IMR-90 (cell line): ENCODE results near the gene APMAP. TPM values are rescaled to one million over a fixed set of nuclear protein-coding genes. Genes with fewer than 3 reads are reported as not detected.
"Not testable (repeated sequence)": the region's sequence is repeated elsewhere in the genome, so short reads cannot be mapped to it uniquely, and the experiment has no call there.

Experiments
- ATAC-seq: fragments of 200-7000 bp; cut with Tn5 transposase; 2 replicates; pipeline ENCODE4 v1.9.1; 2020; ENCODE audit warnings: low read depth, mild to moderate bottlenecking, moderate library complexity
- BruUV-seq: library from RNA; stranded (reverse); fragments of 400-500 nt; replicated peaks from 2 replicates; lab custom pipeline; 2021; lab: Mats Ljungman, UMichigan
- CTCF ChIA-PET: fragments of 300-600 bp; formaldehyde crosslinking; extraction: SDS; loops from one replicate; lab custom pipeline; 2021; ENCODE audit warnings: antibody characterized with exemption; lab: Yijun Ruan, JAX
- POLR2A ChIA-PET: fragments of 300-600 bp; sonication (Branson Sonifier 250); formaldehyde crosslinking; loops from one replicate; lab custom pipeline; 2022; ENCODE audit warnings: antibody characterized with exemption; ENCODE audit not compliant: unreplicated experiment; lab: Charles Lee
- DNase-seq: peaks from one replicate; pipeline ENCODE4 v3.0.0; 2013
- H2AFZ ChIP-seq: replicated peaks from 2 replicates; pipeline ENCODE3; 2013; ENCODE audit warnings: low read length, mild to moderate bottlenecking; ENCODE audit not compliant: poor library complexity
- H2AK5ac ChIP-seq: 2 replicates; pipeline ENCODE4 v1.6.1; 2013; ENCODE audit warnings: low read depth, low read length, inconsistent platforms
- H2AK9ac ChIP-seq: replicated peaks from 2 replicates; pipeline ENCODE3; 2013; ENCODE audit warnings: mild to moderate bottlenecking, low read depth, low read length, moderate library complexity; ENCODE audit not compliant: poor library complexity
- H2BK120ac ChIP-seq: 2 replicates; pipeline ENCODE4 v1.6.1; 2013; ENCODE audit warnings: low read depth, low read length, inconsistent platforms
- H2BK15ac ChIP-seq: 3 replicates; pipeline ENCODE4 v1.6.1; 2013; ENCODE audit warnings: low read depth, low read length, inconsistent platforms
- H2BK20ac ChIP-seq: 2 replicates; pipeline ENCODE4 v1.6.1; 2013; ENCODE audit warnings: low read depth, mild to moderate bottlenecking, inconsistent platforms, low read length, moderate library complexity
- H2BK5ac ChIP-seq: 2 replicates; pipeline ENCODE4 v1.6.1; 2013; ENCODE audit warnings: mild to moderate bottlenecking, low read depth, low read length, inconsistent platforms; ENCODE audit not compliant: poor library complexity, severe bottlenecking
- H3K14ac ChIP-seq: replicated peaks from 2 replicates; pipeline ENCODE4 v1.6.1; 2013; ENCODE audit warnings: low read depth, low read length, inconsistent platforms
- H3K18ac ChIP-seq: 2 replicates; pipeline ENCODE4 v1.6.1; 2013; ENCODE audit warnings: low read depth, low read length, control low read depth
- H3K23ac ChIP-seq: 2 replicates; pipeline ENCODE4 v1.6.1; 2013; ENCODE audit warnings: low read depth, low read length, inconsistent platforms
- H3K27ac ChIP-seq: 2 replicates; pipeline ENCODE4 v1.5.1; 2013; ENCODE audit warnings: mild to moderate bottlenecking, control low read depth, low read length; ENCODE audit not compliant: insufficient read depth
- H3K27me3 ChIP-seq: 2 replicates; pipeline ENCODE4 v1.6.1; 2013; ENCODE audit warnings: low read length; ENCODE audit not compliant: control insufficient read depth, insufficient read depth
- H3K36me3 ChIP-seq: 2 replicates; pipeline ENCODE4 v1.6.1; 2013; ENCODE audit warnings: low read length, mixed read lengths; ENCODE audit not compliant: control insufficient read depth, insufficient read depth
- H3K4ac ChIP-seq: 2 replicates; pipeline ENCODE4 v1.6.1; 2013; ENCODE audit warnings: low read depth, low read length, inconsistent platforms
- H3K4me1 ChIP-seq: 2 replicates; pipeline ENCODE4 v1.6.1; 2013; ENCODE audit warnings: low read length, mixed read lengths; ENCODE audit not compliant: control insufficient read depth, insufficient read depth
- H3K4me2 ChIP-seq: 2 replicates; pipeline ENCODE4 v1.6.1; 2013; ENCODE audit warnings: low read depth, mild to moderate bottlenecking, control low read depth, low read length, moderate library complexity
- H3K4me3 ChIP-seq: 2 replicates; pipeline ENCODE4 v1.5.1; 2013; ENCODE audit warnings: low read depth, mild to moderate bottlenecking, control low read depth, low read length, moderate library complexity; ENCODE audit not compliant: insufficient read depth
- H3K56ac ChIP-seq: 2 replicates; pipeline ENCODE4 v1.6.1; 2013; ENCODE audit warnings: low read length, inconsistent platforms; ENCODE audit not compliant: insufficient read depth; ENCODE audit errors: extremely low read depth
- H3K79me1 ChIP-seq, 2 experiments: 2 replicates each; pipeline ENCODE4 v1.6.1; 2013; ENCODE audit warnings: low read length in 2 of 2, inconsistent platforms in 1 of 2, low read depth in 1 of 2
- H3K9ac ChIP-seq: 2 replicates; pipeline ENCODE4 v1.6.1; 2013; ENCODE audit warnings: low read depth, low read length, control low read depth
- H3K9me1 ChIP-seq: 2 replicates; pipeline ENCODE4 v1.6.1; 2013; ENCODE audit warnings: low read length, inconsistent platforms; ENCODE audit not compliant: insufficient read depth
- H3K9me3 ChIP-seq: 2 replicates; pipeline ENCODE4 v1.6.1; 2013; ENCODE audit warnings: low read length; ENCODE audit not compliant: control insufficient read depth, insufficient read depth
- H4K20me1 ChIP-seq: 2 replicates; pipeline ENCODE4 v1.6.1; 2013; ENCODE audit warnings: low read length, inconsistent platforms; ENCODE audit not compliant: insufficient read depth
- H4K5ac ChIP-seq: 2 replicates; pipeline ENCODE4 v1.6.1; 2013; ENCODE audit warnings: mild to moderate bottlenecking, low read depth, low read length, control low read depth
- H4K8ac ChIP-seq, 2 experiments: 2 replicates each; pipeline ENCODE4 v1.6.1; 2013; ENCODE audit warnings: low read depth in 2 of 2, low read length in 2 of 2, control low read depth in 1 of 2, inconsistent platforms in 1 of 2
- H4K91ac ChIP-seq: 2 replicates; pipeline ENCODE4 v1.6.1; 2013; ENCODE audit warnings: low read depth, low read length, inconsistent platforms; ENCODE audit not compliant: insufficient read depth
- WGBS, 2 experiments: methylation state at CpG; one replicate each; pipeline versions ENCODE4 v1.1.5 to v1.1.7; 2013; ENCODE audit warnings: missing lambda C conversion rate in 2 of 2; ENCODE audit not compliant: insufficient read length in 1 of 2; ENCODE audit errors: extremely low coverage in 2 of 2; 5-methylcytosine and 5-hydroxymethylcytosine counted together
- dilution Hi-C: fragments of 300-500 bp; cut with HindIII; formaldehyde crosslinking; loops from one replicate; pipeline ENCODE4 v1.14.3; 2018; ENCODE audit warnings: low sequenced_read_pairs; ENCODE audit not compliant: unreplicated experiment
- in situ Hi-C: fragments of 300-500 bp; cut with MboI; formaldehyde crosslinking; loops from 3 replicates; pipeline ENCODE4 v1.14.3; 2019; ENCODE audit warnings: low sequenced_read_pairs, inconsistent platforms, mixed read lengths
- intact Hi-C: fragments of 100-400 bp; cut with micrococcal nuclease; formaldehyde crosslinking; loops from 2 replicates; pipeline ENCODE4 v1.10.0; 2022
- polyA plus RNA-seq, 3 experiments: library from polyadenylated mRNA; depleted of rRNA; stranded (reverse); fragments of >200 nt; gene quantifications; 2 replicates each; pipeline ENCODE4 v1.2.3, GENCODE V29; 2012; ENCODE audit warnings: low replicate concordance in 1 of 3
- total RNA-seq: library from RNA; depleted of rRNA; stranded (reverse); fragments of >200 nt; gene quantifications from 2 replicates; pipeline ENCODE4 v1.2.3, GENCODE V29; 2012

APMAP gene
- total and polyA plus RNA-seq, 2 of the 4 experiments (the other 2 are of a cell fraction): 67.2 to 88.8 TPM

GRCh38 chr20:24929259-24929658 lies 63.3 kb downstream of the APMAP start:
- in situ Hi-C loops, H3K4ac ChIP-seq, H2BK15ac ChIP-seq, H4K91ac ChIP-seq, H3K4me1 ChIP-seq, H2BK20ac ChIP-seq, H4K8ac ChIP-seq, H2BK120ac ChIP-seq, CTCF ChIA-PET, H2AK9ac ChIP-seq, H3K56ac ChIP-seq, H4K20me1 ChIP-seq, H3K9me3 ChIP-seq, H3K79me1 ChIP-seq, ATAC-seq, H2AFZ ChIP-seq, H4K5ac ChIP-seq, H3K9me1 ChIP-seq, H3K18ac ChIP-seq, BruUV-seq, intact Hi-C loops, H3K23ac ChIP-seq, H3K27ac ChIP-seq, H3K27me3 ChIP-seq, dilution Hi-C loops, POLR2A ChIA-PET, H3K14ac ChIP-seq, H3K9ac ChIP-seq, H2BK5ac ChIP-seq, H3K36me3 ChIP-seq, DNase-seq, H3K4me2 ChIP-seq, H3K4me3 ChIP-seq, H2AK5ac ChIP-seq: not testable (repeated sequence)
- no CpG with 5 or more reads among the region's 5 CpGs for WGBS, 2 experiments

GRCh38 chr20:24920706-24921105 lies 71.8 kb downstream of the APMAP start:
- H4K5ac ChIP-seq, H4K20me1 ChIP-seq, ATAC-seq, H3K4me2 ChIP-seq, H2BK5ac ChIP-seq, H2BK120ac ChIP-seq, H3K14ac ChIP-seq, H2AFZ ChIP-seq, H2AK5ac ChIP-seq, H3K18ac ChIP-seq, H3K9me1 ChIP-seq, H3K36me3 ChIP-seq, POLR2A ChIA-PET, dilution Hi-C loops, CTCF ChIA-PET, H2BK15ac ChIP-seq, H3K9ac ChIP-seq, H3K79me1 ChIP-seq, H3K27ac ChIP-seq, BruUV-seq, H3K4ac ChIP-seq, H3K56ac ChIP-seq, DNase-seq, H2BK20ac ChIP-seq, H3K9me3 ChIP-seq, intact Hi-C loops, H2AK9ac ChIP-seq, H3K4me3 ChIP-seq, H3K4me1 ChIP-seq, H3K23ac ChIP-seq, H4K8ac ChIP-seq, H4K91ac ChIP-seq: not testable (repeated sequence)
- WGBS, 2 experiments: no CpG with 5 or more reads among the region's 3 CpGs
- in situ Hi-C loops: loop anchor here (25.0 kb wide), 1 partner anchor 983 kb away; no protein-coding TSS in a partner anchor
- peaks cover 14% of the 10 kb centered on the region; the same call in 1 of the 2 replicates for H3K27me3 ChIP-seq
